GM13976 (cell line): ENCODE data around the gene TRIM42.

Experiments
- DNase-seq: peaks from one replicate; pipeline ENCODE4 v3.0.0; 2012; ENCODE audit warnings: low spot score
- in situ Hi-C: fragments of 300-500 bp; cut with MboI; formaldehyde crosslinking; loops from one replicate; pipeline ENCODE4 v1.12.0; 2022; ENCODE audit warnings: low sequenced_read_pairs, mixed read lengths, inconsistent platforms; ENCODE audit not compliant: unreplicated experiment
- TF ChIP-seq, protein P1 (sequence below): IDR thresholded peaks from 2 replicates; pipeline ENCODE4 v1.5.1; 2012; ENCODE audit warnings: borderline replicate concordance, mild to moderate bottlenecking; ENCODE audit not compliant: insufficient read depth; ENCODE audit errors: extremely low read depth, missing control alignments, control extremely low read depth

Gene TRIM42

GRCh38 chr3:140686948-140687347 lies 9.1 kb downstream of the TRIM42 start:
- TF ChIP-seq, protein P1, sequence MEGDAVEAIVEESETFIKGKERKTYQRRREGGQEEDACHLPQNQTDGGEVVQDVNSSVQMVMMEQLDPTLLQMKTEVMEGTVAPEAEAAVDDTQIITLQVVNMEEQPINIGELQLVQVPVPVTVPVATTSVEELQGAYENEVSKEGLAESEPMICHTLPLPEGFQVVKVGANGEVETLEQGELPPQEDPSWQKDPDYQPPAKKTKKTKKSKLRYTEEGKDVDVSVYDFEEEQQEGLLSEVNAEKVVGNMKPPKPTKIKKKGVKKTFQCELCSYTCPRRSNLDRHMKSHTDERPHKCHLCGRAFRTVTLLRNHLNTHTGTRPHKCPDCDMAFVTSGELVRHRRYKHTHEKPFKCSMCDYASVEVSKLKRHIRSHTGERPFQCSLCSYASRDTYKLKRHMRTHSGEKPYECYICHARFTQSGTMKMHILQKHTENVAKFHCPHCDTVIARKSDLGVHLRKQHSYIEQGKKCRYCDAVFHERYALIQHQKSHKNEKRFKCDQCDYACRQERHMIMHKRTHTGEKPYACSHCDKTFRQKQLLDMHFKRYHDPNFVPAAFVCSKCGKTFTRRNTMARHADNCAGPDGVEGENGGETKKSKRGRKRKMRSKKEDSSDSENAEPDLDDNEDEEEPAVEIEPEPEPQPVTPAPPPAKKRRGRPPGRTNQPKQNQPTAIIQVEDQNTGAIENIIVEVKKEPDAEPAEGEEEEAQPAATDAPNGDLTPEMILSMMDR, result no peak
- in situ Hi-C loops, result no loop called here
- DNase-seq, result no peak

- in situ Hi-C loops, result no loop called here
- TF ChIP-seq, protein P1, result no peak
Observed at GRCh38 chr3:140695361-140696061, 17.6 kb downstream of the TRIM42 start.

GRCh38 chr3:140699516-140700231 lies 21.8 kb downstream of the TRIM42 start:
- TF ChIP-seq, protein P1, result no peak
- DNase-seq, result no peak

More at GRCh38 chr3:140695361-140696061, 17.6 kb downstream of the TRIM42 start:
- DNase-seq, result no peak

GRCh38 chr3:140702281-140702680 lies 24.4 kb downstream of the TRIM42 start:
- TF ChIP-seq, protein P1, result no peak
- no peak for DNase-seq
- in situ Hi-C loops, result no loop called here

More at GRCh38 chr3:140699516-140700231, 21.8 kb downstream of the TRIM42 start:
- in situ Hi-C loops, result no loop called here

DNA sequence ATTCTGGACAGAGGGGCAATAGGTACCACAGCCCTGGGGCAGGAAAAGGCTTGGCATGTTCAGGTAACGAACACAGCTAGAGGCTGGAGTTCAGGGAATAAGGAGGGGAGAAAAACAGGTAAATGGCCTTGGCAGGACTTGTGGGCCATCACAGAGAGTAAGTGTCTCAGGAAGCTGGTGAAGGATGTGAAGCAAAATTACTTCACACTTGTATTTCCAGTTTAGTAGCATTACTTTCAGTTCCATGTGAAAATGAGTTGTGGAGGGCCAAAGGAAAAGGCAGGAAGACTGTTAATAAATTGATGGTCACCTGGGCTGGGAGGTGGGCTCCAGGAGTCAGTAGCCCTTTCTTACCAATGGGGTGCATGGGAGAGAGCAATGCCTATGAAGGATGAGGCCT lies 25.6 kb downstream of the TRIM42 start:
- in situ Hi-C loops, result no loop called here
- TF ChIP-seq, protein P1, result no peak
- no peak for DNase-seq

- TF ChIP-seq, protein P1, result no peak
- DNase-seq, result no peak
- in situ Hi-C loops, result no loop called here
Observed at GRCh38 chr3:140704733-140705132, 26.9 kb downstream of the TRIM42 start.
